H9 (cell line): ENCODE measurements around the gene CPE. TPM values are rescaled to one million over a fixed set of nuclear protein-coding genes. Genes with fewer than 3 reads are reported as not detected.

Experiments
- DNase-seq: peaks from one replicate; pipeline ENCODE4 v3.0.0-alpha.2; 2017
- H2AFZ ChIP-seq: one replicate; pipeline ENCODE4 v1.6.1; 2013; ENCODE audit warnings: mild to moderate bottlenecking, low read length, control low read depth, moderate library complexity
- H2AK5ac ChIP-seq: 2 replicates; pipeline ENCODE4 v1.6.1; 2013; ENCODE audit warnings: low read length, control low read depth, mixed read lengths; ENCODE audit not compliant: insufficient read length
- H2BK120ac ChIP-seq: one replicate; pipeline ENCODE4 v1.6.1; 2013; ENCODE audit warnings: low read depth, mild to moderate bottlenecking, low read length, control low read depth, inconsistent platforms; ENCODE audit not compliant: poor library complexity, severe bottlenecking
- H2BK12ac ChIP-seq: 2 replicates; pipeline ENCODE4 v1.6.1; 2013; ENCODE audit warnings: low read length, control low read depth, mixed read lengths, low read depth; ENCODE audit not compliant: insufficient read length
- H2BK15ac ChIP-seq: 2 replicates; pipeline ENCODE4 v1.6.1; 2013; ENCODE audit warnings: low read depth, low read length, control low read depth
- H2BK20ac ChIP-seq: one replicate; pipeline ENCODE4 v1.6.1; 2013; ENCODE audit warnings: low read depth, mild to moderate bottlenecking, low read length, control low read depth, inconsistent platforms; ENCODE audit not compliant: poor library complexity, severe bottlenecking
- H2BK5ac ChIP-seq: 2 replicates; pipeline ENCODE4 v1.6.1; 2013; ENCODE audit warnings: low read length, control low read depth, mixed read lengths; ENCODE audit not compliant: insufficient read length
- H3K14ac ChIP-seq: 2 replicates; pipeline ENCODE4 v1.6.1; 2013; ENCODE audit warnings: low read length, control low read depth; ENCODE audit not compliant: insufficient read depth
- H3K18ac ChIP-seq: 2 replicates; pipeline ENCODE4 v1.6.1; 2013; ENCODE audit warnings: low read depth, mild to moderate bottlenecking, mixed read lengths, low read length, control low read depth; ENCODE audit not compliant: insufficient read length
- H3K23ac ChIP-seq: 2 replicates; pipeline ENCODE4 v1.6.1; 2013; ENCODE audit warnings: low read length, control low read depth, mixed read lengths, low read depth; ENCODE audit not compliant: insufficient read length
- H3K23me2 ChIP-seq: 2 replicates; pipeline ENCODE4 v1.6.1; 2013; ENCODE audit warnings: low read depth, mild to moderate bottlenecking, mixed read lengths, low read length, control low read depth; ENCODE audit not compliant: insufficient read length, poor library complexity, severe bottlenecking
- H3K27ac ChIP-seq: 2 replicates; pipeline ENCODE4 v1.5.1; 2013; ENCODE audit warnings: low read length, control low read depth, mixed read lengths, low read depth; ENCODE audit not compliant: insufficient read length
- H3K27me3 ChIP-seq: 2 replicates; pipeline ENCODE4 v1.6.1; 2013; ENCODE audit warnings: low read length, control low read depth, inconsistent platforms; ENCODE audit not compliant: insufficient read depth
- H3K4ac ChIP-seq: 2 replicates; pipeline ENCODE4 v1.6.1; 2013; ENCODE audit warnings: low read depth, mild to moderate bottlenecking, control low read depth, inconsistent platforms, low read length, moderate library complexity
- H3K4me1 ChIP-seq: 2 replicates; pipeline ENCODE4 v1.6.1; 2013; ENCODE audit warnings: low read length, control low read depth, inconsistent platforms; ENCODE audit not compliant: insufficient read depth
- H3K4me2 ChIP-seq: 2 replicates; pipeline ENCODE4 v1.6.1; 2013; ENCODE audit warnings: low read length, control low read depth, mixed read lengths; ENCODE audit not compliant: insufficient read length, insufficient read depth
- H3K56ac ChIP-seq: 2 replicates; pipeline ENCODE4 v1.6.1; 2013; ENCODE audit warnings: low read depth, mild to moderate bottlenecking, mixed read lengths, low read length, control low read depth; ENCODE audit not compliant: insufficient read length
- H3K79me1 ChIP-seq: 2 replicates; pipeline ENCODE4 v1.6.1; 2013; ENCODE audit warnings: low read depth, mild to moderate bottlenecking, moderate library complexity, low read length, control low read depth, inconsistent platforms; ENCODE audit not compliant: insufficient read depth, poor library complexity, severe bottlenecking
- H3K79me2 ChIP-seq: 2 replicates; pipeline ENCODE4 v1.6.1; 2013; ENCODE audit warnings: low read length, control low read depth, inconsistent platforms; ENCODE audit not compliant: insufficient read depth
- H3K9ac ChIP-seq: 2 replicates; pipeline ENCODE4 v1.6.1; 2013; ENCODE audit warnings: low read length, control low read depth, mixed read lengths; ENCODE audit not compliant: insufficient read length; ENCODE audit errors: extremely low read depth
- H3K9me3 ChIP-seq: one replicate; pipeline ENCODE4 v1.6.1; 2013; ENCODE audit warnings: low read depth, low read length, inconsistent platforms; ENCODE audit not compliant: control insufficient read depth
- H3T11ph ChIP-seq: one replicate; pipeline ENCODE4 v1.6.1; 2013; ENCODE audit warnings: mild to moderate bottlenecking, low read length, control low read depth, inconsistent platforms
- H4K20me1 ChIP-seq: one replicate; pipeline ENCODE4 v1.6.1; 2013; ENCODE audit not compliant: control insufficient read depth, insufficient read length, insufficient read depth
- H4K5ac ChIP-seq: 2 replicates; pipeline ENCODE4 v1.6.1; 2013; ENCODE audit warnings: low read depth, mild to moderate bottlenecking, mixed read lengths, low read length, control low read depth; ENCODE audit not compliant: insufficient read length
- H4K8ac ChIP-seq: replicated peaks from 2 replicates; pipeline ENCODE4 v1.6.1; 2013; ENCODE audit warnings: low read length, control low read depth, mixed read lengths, low read depth; ENCODE audit not compliant: insufficient read length
- H4K91ac ChIP-seq: 2 replicates; pipeline ENCODE4 v1.6.1; 2013; ENCODE audit warnings: low read depth, mild to moderate bottlenecking, moderate library complexity, mixed read lengths, low read length, control low read depth; ENCODE audit not compliant: insufficient read length
- H3K27ac Mint-ChIP-seq, 3 experiments: 2 replicates in 2 of 3; 3 replicates in 1 of 3; pipeline ENCODE4 v1.8.0; 2020 to 2021; ENCODE audit warnings: mixed read lengths in 3 of 3, mild to moderate bottlenecking in 1 of 3, moderate library complexity in 1 of 3
- H3K27me3 Mint-ChIP-seq: 2 replicates; pipeline ENCODE4 v1.8.0; 2021; ENCODE audit warnings: low read depth, mild to moderate bottlenecking, moderate library complexity, mixed read lengths
- H3K36me3 Mint-ChIP-seq, 3 experiments: 2 replicates in 2 of 3; 3 replicates in 1 of 3; pipeline ENCODE4 v1.8.0; 2020 to 2021; ENCODE audit warnings: low read depth in 3 of 3, mixed read lengths in 3 of 3; ENCODE audit not compliant: insufficient read depth in 1 of 3
- H3K4me1 Mint-ChIP-seq, 2 experiments: 2 replicates each; pipeline ENCODE4 v1.8.0; 2020; ENCODE audit warnings: mixed read lengths in 2 of 2
- H3K4me3 Mint-ChIP-seq, 2 experiments: 2 replicates in 1 of 2; 3 replicates in 1 of 2; pipeline ENCODE4 v1.8.0; 2020 to 2021; ENCODE audit warnings: mild to moderate bottlenecking in 2 of 2, mixed read lengths in 2 of 2, moderate library complexity in 1 of 2
- H3K9me3 Mint-ChIP-seq, 2 experiments: 2 replicates in 1 of 2; 3 replicates in 1 of 2; pipeline ENCODE4 v1.8.0; 2020; ENCODE audit warnings: mild to moderate bottlenecking in 2 of 2, mixed read lengths in 2 of 2, moderate library complexity in 1 of 2
- CTCF ChIP-seq: fragments of 200-600 bp; sonication (generic); conservative IDR thresholded peaks from 3 replicates; pipeline ENCODE4 v1.8.0; 2021; ENCODE audit warnings: antibody characterized with exemption, mild to moderate bottlenecking
- WGBS: extraction: QIAGEN DNeasy Blood & Tissue Kit; methylation state at CpG from one replicate; pipeline ENCODE4 v1.1.7; 2013; ENCODE audit warnings: missing lambda C conversion rate, low lambda C conversion rate, mixed read lengths; ENCODE audit not compliant: insufficient read length; ENCODE audit errors: extremely low coverage; 5-methylcytosine and 5-hydroxymethylcytosine counted together
- total RNA-seq: library from RNA; stranded (reverse); gene quantifications from 2 replicates; pipeline ENCODE4 v1.2.1, GENCODE V29; 2021

The CPE gene
- total RNA-seq, 1 experiment from 2014 or later = 10.0 TPM

GRCh38 chr4:165540206-165540830, 161.5 kb downstream of the CPE start:
- no peak overlapping the region for H2AFZ ChIP-seq

More at GRCh38 chr4:165540206-165540830, 161.5 kb downstream of the CPE start:
- no peaks in the 10 kb centered on the region for H3K23me2 ChIP-seq
- H3K9ac ChIP-seq = no peak overlapping the region
- no peak overlapping the region for H2BK12ac ChIP-seq
- H2BK20ac ChIP-seq = no peak overlapping the region
- no peak overlapping the region for H3K4me2 ChIP-seq
- no peaks in the 10 kb centered on the region for H3K27me3 ChIP-seq
- no peak overlapping the region for H3K27ac ChIP-seq
- no peaks in the 10 kb centered on the region for H3K27me3 Mint-ChIP-seq
- H4K91ac ChIP-seq = no peak overlapping the region
- no CpG with 5 or more reads among the region's 9 CpGs for WGBS
- no peak overlapping the region for H3K27ac Mint-ChIP-seq
- H3K4me1 Mint-ChIP-seq = peaks cover 0 to 3% of the 10 kb centered on the region in 2 experiments; a peak in 2 of 4 replicates
- no peak overlapping the region for H2AK5ac ChIP-seq
- H3K36me3 Mint-ChIP-seq = no peaks in the 10 kb centered on the region
- H3K23ac ChIP-seq = no peak overlapping the region
- no peaks in the 10 kb centered on the region for H4K20me1 ChIP-seq
- no peak overlapping the region for H3K56ac ChIP-seq
- no peak for TF ChIP-seq CTCF
- no peak overlapping the region for H4K8ac ChIP-seq
- no peak overlapping the region for H2BK120ac ChIP-seq
- no peaks in the 10 kb centered on the region; a peak in 2 of 5 replicates for H3K9me3 Mint-ChIP-seq
- H3K14ac ChIP-seq = no peak overlapping the region
- no peak overlapping the region for H3T11ph ChIP-seq
- no peak for DNase-seq
- no peaks in the 10 kb centered on the region for H3K4me1 ChIP-seq
- no peak overlapping the region for H2BK15ac ChIP-seq
- no peaks in the 10 kb centered on the region for H3K79me1 ChIP-seq
- H3K79me2 ChIP-seq = no peaks in the 10 kb centered on the region
- H2BK5ac ChIP-seq = no peak overlapping the region
- H3K18ac ChIP-seq = no peak overlapping the region
- no peaks in the 10 kb centered on the region for H3K9me3 ChIP-seq
- H3K4me3 Mint-ChIP-seq = no peak overlapping the region
- H4K5ac ChIP-seq = no peak overlapping the region
- no peak overlapping the region for H3K4ac ChIP-seq
